Measurements from ENCODE around the gene BRIP1. TPM values are rescaled to one million over a fixed set of nuclear protein-coding genes. Genes with fewer than 3 reads are reported as not detected.

The BRIP1 gene
- total RNA-seq, 1 experiment from 2014 or later = 20.2 TPM

GRCh38 chr17:61731330-61731729, 132.0 kb downstream of the BRIP1 start:
- Histone ChIP-seq H3K9ac (ENCODE audit: extremely low read depth, insufficient read length, low read length) (no peak overlapping the region), H3K27ac (ENCODE audit: insufficient read length, low read depth, low read length) (no peak overlapping the region), H3K4me1 (ENCODE audit: insufficient read depth, low read length) (no peaks in the 10 kb centered on the region), H2BK120ac (ENCODE audit: low read depth, low read length, poor library complexity, severe bottlenecking) (no peak overlapping the region), H4K20me1 (ENCODE audit: control insufficient read depth, insufficient read depth, insufficient read length) (no peaks in the 10 kb centered on the region), H3K23ac (ENCODE audit: insufficient read length, low read depth, low read length) (no peak overlapping the region), H3K4ac (ENCODE audit: low read depth, low read length) (no peak overlapping the region), H3K79me1 (ENCODE audit: insufficient read depth, low read depth, low read length, poor library complexity, severe bottlenecking) (no peaks in the 10 kb centered on the region), H3K4me2 (ENCODE audit: insufficient read depth, insufficient read length, low read length) (no peak overlapping the region), H2AK5ac (ENCODE audit: insufficient read length, low read length) (no peak overlapping the region), H4K5ac (ENCODE audit: insufficient read length, low read depth, low read length) (no peak overlapping the region), H3K27me3 (ENCODE audit: insufficient read depth, low read length) (no peaks in the 10 kb centered on the region), H3K9me3 (ENCODE audit: control insufficient read depth, low read depth, low read length) (no peaks in the 10 kb centered on the region), H3T11ph (ENCODE audit: low read length) (no peak overlapping the region), H3K79me2 (ENCODE audit: insufficient read depth, low read length) (no peaks in the 10 kb centered on the region), H2BK12ac (ENCODE audit: insufficient read length, low read depth, low read length) (no peak overlapping the region), H4K8ac (replicated peaks; ENCODE audit: insufficient read length, low read depth, low read length) (no peak overlapping the region), H2BK15ac (ENCODE audit: low read depth, low read length) (no peak overlapping the region), H3K14ac (ENCODE audit: insufficient read depth, low read length) (no peak overlapping the region), H3K56ac (ENCODE audit: insufficient read length, low read depth, low read length) (no peak overlapping the region), H2AFZ (ENCODE audit: low read length) (no peak overlapping the region), H4K91ac (ENCODE audit: insufficient read length, low read depth, low read length) (no peak overlapping the region), H3K18ac (ENCODE audit: insufficient read length, low read depth, low read length) (no peak overlapping the region), H3K23me2 (ENCODE audit: insufficient read length, low read depth, low read length, poor library complexity, severe bottlenecking) (no peaks in the 10 kb centered on the region), H2BK20ac (ENCODE audit: low read depth, low read length, poor library complexity, severe bottlenecking) (no peak overlapping the region), H2BK5ac (ENCODE audit: insufficient read length, low read length) (no peak overlapping the region)
- Mint-ChIP-seq H3K4me3 (no peak overlapping the region), H3K4me1 (no peaks in the 10 kb centered on the region), H3K36me3 (ENCODE audit: insufficient read depth in 1 of 3, low read depth in 3 of 3) (peaks cover 0 to 15% (median 7%) of the 10 kb centered on the region in 3 experiments; a peak in 2 of 7 replicates), H3K9me3 (no peaks in the 10 kb centered on the region), H3K27ac (no peak overlapping the region; a peak in 1 of 7 replicates), H3K27me3 (ENCODE audit: low read depth) (no peaks in the 10 kb centered on the region)
- no peak for DNase-seq
- no peak for TF ChIP-seq CTCF (conservative IDR thresholded peaks at IDR 0.05)
